ENCODE measurements around the gene SLC6A8. TPM values are rescaled to one million over a fixed set of nuclear protein-coding genes. Genes with fewer than 3 reads are reported as not detected.
"Not testable (repeated sequence)": the region's sequence is repeated elsewhere in the genome, so short reads cannot be mapped to it uniquely, and the experiment has no call there.

Gene SLC6A8
- total RNA-seq, 1 experiment from 2014 or later: 61.3 TPM

- not testable (repeated sequence) for DNase-seq (ENCODE audit: low read depth)
These were observed 17.1 kb downstream of the SLC6A8 start for GRCh38 chrX:153704631-153705402.

- DNase-seq (ENCODE audit: low read depth): not testable (repeated sequence)
These were observed 17.8 kb downstream of the SLC6A8 start for GRCh38 chrX:153705403-153706060.

DNA sequence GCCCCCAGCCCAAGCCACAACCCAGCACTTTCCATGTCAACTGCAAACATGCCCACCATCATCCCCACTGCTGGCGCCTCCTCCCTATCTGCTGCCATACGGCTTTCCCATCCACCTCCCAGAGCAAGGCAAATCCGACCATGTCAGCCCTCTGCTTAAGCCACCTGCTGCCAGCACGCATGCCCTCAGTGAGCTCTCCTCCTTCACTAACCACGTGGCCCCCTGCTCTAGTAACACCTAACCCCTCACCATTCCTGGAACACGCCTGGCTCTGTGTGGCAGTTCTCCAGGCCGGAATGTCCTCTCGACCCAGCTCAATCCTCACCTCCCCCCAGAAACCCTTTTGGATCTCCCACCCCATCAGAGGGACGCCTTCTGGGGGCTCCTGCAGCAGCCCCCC is 19.1 kb downstream of the SLC6A8 start:
- no peak for DNase-seq (ENCODE audit: low read depth)

DNA sequence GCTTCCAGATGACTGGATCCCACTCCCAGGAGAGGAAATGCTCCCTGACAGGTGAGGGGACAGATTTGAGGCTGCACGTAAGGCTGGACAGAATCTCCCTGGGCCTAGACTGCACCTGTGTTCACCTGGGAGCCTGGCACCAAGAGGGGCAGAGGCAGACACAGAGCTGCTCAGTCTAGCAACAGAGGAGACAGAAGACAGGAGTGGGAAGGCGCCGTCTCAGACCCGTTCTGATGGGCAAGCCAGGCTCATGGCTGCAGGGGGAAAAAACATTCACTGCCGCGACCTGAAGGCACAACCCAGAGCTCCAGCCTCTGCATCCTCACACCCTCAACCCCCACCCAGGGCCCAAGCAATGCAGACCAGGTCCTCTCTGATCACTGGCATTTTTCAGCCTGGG is 19.7 kb downstream of the SLC6A8 start:
- no peak for DNase-seq (ENCODE audit: low read depth)

DNA sequence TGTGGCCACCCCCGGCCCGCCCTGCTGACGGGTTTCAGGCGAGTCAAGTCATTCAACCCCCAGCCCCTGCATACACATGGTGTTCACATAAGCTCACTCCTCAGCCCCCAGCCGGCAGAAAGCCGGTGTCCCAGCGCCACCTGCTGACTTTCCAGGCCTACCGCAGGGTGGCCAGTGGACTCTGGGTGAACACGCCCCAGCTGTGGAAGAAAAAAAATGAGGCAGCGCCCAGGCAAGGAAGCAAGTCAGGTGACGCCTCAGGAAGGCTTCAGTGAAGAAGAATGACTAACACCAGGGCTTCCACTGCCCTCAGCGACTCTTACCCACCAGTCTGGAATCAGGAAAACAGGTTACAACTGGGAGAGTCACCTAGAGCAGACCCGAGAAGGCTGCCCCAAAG is 20.7 kb downstream of the SLC6A8 start:
- peak; percentile 91 for DNase-seq (ENCODE audit: low read depth)

DNA sequence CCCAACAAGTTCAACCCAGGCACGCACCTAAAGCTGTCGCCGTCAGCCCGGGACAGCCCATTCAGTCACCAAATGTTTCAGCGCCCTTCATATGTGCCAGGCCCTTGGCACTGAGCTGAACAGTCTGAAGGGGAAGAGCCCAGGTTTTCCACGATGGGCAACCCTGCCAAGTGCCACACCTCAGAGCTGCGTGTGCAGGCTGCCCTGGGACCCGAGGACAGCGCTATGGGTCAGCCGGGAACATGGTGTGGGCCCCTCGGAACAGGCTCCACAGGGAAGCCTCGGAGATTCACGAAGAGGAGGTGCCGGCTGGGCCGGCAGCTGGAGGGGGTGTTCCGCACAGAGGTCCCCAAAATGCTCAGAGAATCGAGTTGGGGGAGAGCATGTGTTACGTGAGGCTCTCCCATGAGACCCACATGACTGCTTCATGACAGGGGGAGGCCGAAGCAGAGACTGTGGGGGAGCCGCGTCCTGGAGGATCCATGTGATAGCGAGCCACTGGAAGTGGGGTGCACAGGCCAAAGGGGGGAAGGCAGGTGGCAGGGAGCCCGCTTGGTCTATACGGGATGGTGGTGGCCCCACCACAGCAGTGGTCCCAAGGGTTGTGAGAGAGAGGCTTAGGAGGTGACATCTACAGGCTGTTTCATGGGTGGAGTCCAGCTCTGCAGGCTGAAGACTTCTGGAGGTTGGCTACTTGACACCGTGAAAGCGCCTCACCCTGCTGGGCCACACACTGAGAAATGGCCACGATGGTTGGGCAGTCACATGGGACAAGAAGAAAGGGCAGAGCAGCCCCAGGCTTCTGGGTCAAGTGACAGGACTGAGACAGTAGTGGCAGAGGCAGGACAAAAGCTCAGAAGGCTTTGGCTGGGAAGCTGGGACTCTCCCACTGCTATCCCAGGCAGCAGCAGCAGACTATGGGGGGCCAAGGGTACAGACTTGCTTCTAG is 22.3 kb downstream of the SLC6A8 start:
- no peak for DNase-seq (ENCODE audit: low read depth)

DNA sequence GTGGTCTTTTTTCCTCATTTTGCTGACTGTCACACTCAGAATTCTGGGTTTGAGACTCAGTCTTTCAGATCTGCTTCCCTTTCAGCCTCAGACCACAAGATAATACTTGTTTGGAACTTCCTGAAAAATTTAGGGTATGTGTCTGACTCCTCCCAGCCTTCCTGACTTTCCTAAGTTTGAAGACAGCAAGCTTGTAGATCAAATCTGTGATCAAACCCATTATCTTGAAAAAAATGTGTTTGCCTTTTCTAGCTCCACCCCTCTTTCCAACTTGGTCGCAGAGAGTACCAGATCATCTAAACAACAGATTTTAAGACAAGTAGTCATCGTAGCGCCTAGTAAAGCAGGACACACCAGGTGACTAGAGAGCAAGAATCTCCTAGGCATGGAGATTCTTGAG is 26.5 kb downstream of the SLC6A8 start:
- DNase-seq (ENCODE audit: low read depth): no peak

DNA sequence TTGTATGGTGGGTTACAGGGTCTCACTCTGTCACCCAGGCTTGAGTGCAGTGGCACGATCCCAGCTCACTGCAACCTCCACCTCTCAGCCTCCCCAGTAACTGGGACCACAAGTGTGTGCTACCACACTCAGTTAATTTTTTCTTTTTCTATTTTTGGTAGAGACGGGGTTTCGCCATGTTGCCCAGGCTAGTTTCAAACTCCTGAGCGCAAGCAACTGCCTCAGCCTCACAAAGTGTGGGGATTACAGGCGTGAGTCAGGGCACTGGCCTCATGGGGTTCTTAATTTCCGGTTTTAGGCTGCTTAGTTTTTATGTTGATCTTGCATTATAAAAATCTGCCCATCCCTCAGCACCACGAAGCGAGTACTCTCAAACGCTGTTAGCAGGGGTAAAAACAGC is 29.7 kb downstream of the SLC6A8 start:
- DNase-seq (ENCODE audit: low read depth): no peak

GRCh38 chrX:153719238-153719637 is 31.5 kb downstream of the SLC6A8 start:
- DNase-seq (ENCODE audit: low read depth): no peak

DNA sequence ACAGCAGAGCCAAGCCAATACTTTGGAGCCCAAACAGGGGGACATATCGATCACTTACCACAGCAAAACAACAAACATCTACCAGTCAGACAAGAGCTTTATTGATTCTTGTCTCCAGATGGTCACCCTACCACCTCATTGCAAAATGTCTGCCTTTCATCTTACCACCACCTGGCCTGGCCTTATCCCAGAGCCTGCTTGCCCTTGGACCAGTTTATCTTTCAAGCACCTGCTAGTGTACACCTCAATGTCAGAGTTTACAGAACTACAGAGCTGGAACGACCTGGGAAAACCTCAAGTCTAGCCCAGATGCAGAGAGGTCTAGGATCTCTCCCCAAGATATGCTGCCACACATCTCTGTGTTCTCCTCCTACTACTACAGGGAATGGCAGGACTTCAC is 32.0 kb downstream of the SLC6A8 start:
- DNase-seq (ENCODE audit: low read depth): no peak

GRCh38 chrX:153722704-153723350 is 35.1 kb downstream of the SLC6A8 start:
- peak; percentile 24 for DNase-seq (ENCODE audit: low read depth)

DNA sequence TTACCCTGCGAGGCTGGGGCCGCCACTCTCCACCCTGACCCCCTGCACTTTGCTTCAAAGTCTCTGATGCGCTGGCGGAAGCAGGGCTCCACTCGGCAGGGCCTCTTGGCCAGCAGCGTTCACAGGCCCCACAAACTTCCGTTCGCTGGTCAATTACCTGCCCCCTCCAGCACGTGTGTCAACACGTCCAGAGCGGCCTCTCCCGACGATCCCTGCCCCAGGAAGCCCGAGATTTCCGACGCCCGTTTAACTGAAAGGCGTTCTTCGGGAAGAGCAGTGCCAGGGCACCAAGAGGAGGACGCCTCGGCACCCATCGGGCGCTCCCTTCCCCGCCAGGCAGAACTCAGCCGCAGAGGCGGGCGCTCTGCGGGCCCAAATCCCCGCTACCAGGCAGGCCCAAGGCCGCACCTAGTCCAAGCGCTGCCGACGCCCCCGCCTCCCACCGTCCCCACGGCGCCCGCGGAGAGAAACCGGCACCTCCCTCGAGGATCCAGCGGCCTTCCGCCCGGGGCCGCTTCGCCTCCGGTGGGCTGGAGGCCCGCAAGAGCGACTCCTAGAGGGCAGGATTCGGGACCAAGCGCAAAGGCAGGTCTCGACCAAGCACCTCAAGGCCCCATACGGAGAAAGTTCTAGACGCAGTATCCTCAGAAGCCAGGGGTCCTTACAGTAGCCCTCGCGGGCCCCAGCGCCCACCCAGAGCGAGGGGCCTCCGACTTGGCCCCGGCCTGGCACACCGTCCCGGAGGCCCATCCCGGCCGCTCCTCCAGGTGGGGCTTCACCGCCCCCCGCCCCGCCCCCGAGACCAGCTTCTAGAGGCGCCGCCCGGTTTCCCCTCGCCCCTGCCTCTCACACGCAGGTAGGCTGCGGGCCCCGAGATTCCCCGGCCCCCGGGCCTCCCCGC is 35.9 kb downstream of the SLC6A8 start:
- DNase-seq (ENCODE audit: low read depth): peak; percentile 50

- DNase-seq (ENCODE audit: low read depth): peak; percentile 80
These were observed 36.7 kb downstream of the SLC6A8 start, which contains the start of the genes ABCD1 and BCAP31 for GRCh38 chrX:153724252-153725038. Gene ABCD1, plus strand, starts transcription at chrX:153724856. Its CDS starts 411 bp downstream, at chrX:153725267. Gene BCAP31, minus strand, starts transcription at chrX:153724387. Its CDS starts 1,143 bp downstream, at chrX:153723244.

DNA sequence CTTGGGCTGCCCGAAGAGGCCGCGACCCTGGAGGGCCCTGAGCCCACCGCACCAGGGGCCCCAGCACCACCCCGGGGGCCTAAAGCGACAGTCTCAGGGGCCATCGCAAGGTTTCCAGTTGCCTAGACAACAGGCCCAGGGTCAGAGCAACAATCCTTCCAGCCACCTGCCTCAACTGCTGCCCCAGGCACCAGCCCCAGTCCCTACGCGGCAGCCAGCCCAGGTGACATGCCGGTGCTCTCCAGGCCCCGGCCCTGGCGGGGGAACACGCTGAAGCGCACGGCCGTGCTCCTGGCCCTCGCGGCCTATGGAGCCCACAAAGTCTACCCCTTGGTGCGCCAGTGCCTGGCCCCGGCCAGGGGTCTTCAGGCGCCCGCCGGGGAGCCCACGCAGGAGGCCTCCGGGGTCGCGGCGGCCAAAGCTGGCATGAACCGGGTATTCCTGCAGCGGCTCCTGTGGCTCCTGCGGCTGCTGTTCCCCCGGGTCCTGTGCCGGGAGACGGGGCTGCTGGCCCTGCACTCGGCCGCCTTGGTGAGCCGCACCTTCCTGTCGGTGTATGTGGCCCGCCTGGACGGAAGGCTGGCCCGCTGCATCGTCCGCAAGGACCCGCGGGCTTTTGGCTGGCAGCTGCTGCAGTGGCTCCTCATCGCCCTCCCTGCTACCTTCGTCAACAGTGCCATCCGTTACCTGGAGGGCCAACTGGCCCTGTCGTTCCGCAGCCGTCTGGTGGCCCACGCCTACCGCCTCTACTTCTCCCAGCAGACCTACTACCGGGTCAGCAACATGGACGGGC is 37.5 kb downstream of the SLC6A8 start:
- DNase-seq (ENCODE audit: low read depth): no peak

- DNase-seq (ENCODE audit: low read depth): no peak
These were observed 38.1 kb downstream of the SLC6A8 start for GRCh38 chrX:153725832-153726285.

GRCh38 chrX:153726286-153727122 is 38.8 kb downstream of the SLC6A8 start:
- no peak for DNase-seq (ENCODE audit: low read depth)
